Left ventricle myocardium inferior (tissue), 1 donor: Measurements from ENCODE around the gene PRKAA1. TPM values are rescaled to one million over a fixed set of nuclear protein-coding genes. Genes with fewer than 3 reads are reported as not detected.
"Not testable (repeated sequence)": the region's sequence is repeated elsewhere in the genome, so short reads cannot be mapped to it uniquely, and the experiment has no call there.

Experiments
- DNase-seq: peaks from one replicate; pipeline ENCODE4 v3.0.0-alpha.2; 2020
- H3K27ac ChIP-seq: fragments of 200-600 bp; replicated peaks from 2 replicates; pipeline ENCODE4 v1.8.0; 2021
- H3K27me3 ChIP-seq: fragments of 200-600 bp; 2 replicates; pipeline ENCODE4 v1.8.0; 2021; ENCODE audit warnings: low read depth
- H3K36me3 ChIP-seq: fragments of 200-600 bp; 2 replicates; pipeline ENCODE4 v1.8.0; 2021
- H3K4me1 ChIP-seq: fragments of 200-600 bp; 2 replicates; pipeline ENCODE4 v1.8.0; 2021
- H3K4me3 ChIP-seq: fragments of 200-600 bp; 2 replicates; pipeline ENCODE4 v1.8.0; 2021; ENCODE audit warnings: mild to moderate bottlenecking, moderate library complexity
- H3K9me3 ChIP-seq: fragments of 200-600 bp; replicated peaks from 2 replicates; pipeline ENCODE4 v1.8.0; 2021
- CTCF ChIP-seq: fragments of 200-600 bp; IDR thresholded peaks from 2 replicates; pipeline ENCODE4 v1.8.0; 2021; ENCODE audit warnings: antibody characterized with exemption, mild to moderate bottlenecking, borderline replicate concordance
- intact Hi-C: fragments of 100-400 bp; cut with micrococcal nuclease; formaldehyde crosslinking; loops from one replicate; pipeline ENCODE4 v1.11.0; 2022
- total RNA-seq: library from RNA; stranded (reverse); fragmentation: NEBNext Ultra II Directional; extraction: Animal tissue kit (Norgen Biotek cat#: 25700); gene quantifications from one replicate; pipeline ENCODE4 v1.2.1, GENCODE V29; 2021
- donor health status: DM: no; HTN: yes; CAD: no; lungs with severe emphysema.

PRKAA1 gene
- total RNA-seq, 1 donor from 2014 or later, result 38.5 TPM

GRCh38 chr5:40714001-40714400 is 84.2 kb downstream of the PRKAA1 start:
- no peak for TF ChIP-seq CTCF
- H3K27me3 ChIP-seq, result no peaks in the 10 kb centered on the region
- H3K27ac ChIP-seq, result no peak overlapping the region
- peaks cover 16% of the 10 kb centered on the region for H3K36me3 ChIP-seq
- H3K4me1 ChIP-seq, result no peaks in the 10 kb centered on the region
- H3K9me3 ChIP-seq, result peaks cover 23% of the 10 kb centered on the region
- DNase-seq, result no peak
- intact Hi-C loops, result no loop called here
- no peak overlapping the region for H3K4me3 ChIP-seq

- intact Hi-C loops, DNase-seq, H3K27me3 ChIP-seq, H3K27ac ChIP-seq, H3K4me1 ChIP-seq, H3K4me3 ChIP-seq: not testable (repeated sequence)
- peaks cover 44% of the 10 kb centered on the region for H3K9me3 ChIP-seq
- peaks cover 22% of the 10 kb centered on the region for H3K36me3 ChIP-seq
Measured at GRCh38 chr5:40710575-40710974, 87.6 kb downstream of the PRKAA1 start.

Other genes with a start within 250 kb of the PRKAA1 start
- gene PTGER4, start 118.5 kb downstream of the PRKAA1 start, total RNA-seq, result 6.2 TPM
- gene TTC33, start 42.4 kb downstream of the PRKAA1 start, total RNA-seq, result 14.3 TPM
- gene RPL37, start 36.8 kb upstream of the PRKAA1 start, total RNA-seq, result 624 TPM
- 6.1 TPM for gene CARD6, start 43.0 kb upstream of the PRKAA1 start, total RNA-seq
- gene C7, start 111.1 kb upstream of the PRKAA1 start, total RNA-seq, result 175 TPM